SK-N-SH treated with all-trans-retinoic acid at 6 μM for 48 hours (cell line): ENCODE measurements around the gene DEDD.

Source experiments
- ATAC-seq: fragments of 200-7000 bp; cut with Tn5 transposase; 3 replicates; pipeline ENCODE4 v1.9.1; 2020; ENCODE audit warnings: mild to moderate bottlenecking, moderate library complexity
- ARNTL ChIP-seq: fragments of 450-650 bp; formaldehyde crosslinking; IDR thresholded peaks from 2 replicates; pipeline ENCODE4 v1.5.0; 2020; ENCODE audit warnings: low read depth, mild to moderate bottlenecking, moderate library complexity, borderline replicate concordance
- BACH2 ChIP-seq: fragments of 250-450 bp; sonication (Bioruptor Pico); IDR thresholded peaks from 2 replicates; pipeline ENCODE4 v1.9.0; 2021; ENCODE audit warnings: mild to moderate bottlenecking, borderline replicate concordance
- CSDC2 ChIP-seq: fragments of 250-450 bp; sonication (Bioruptor Pico); IDR thresholded peaks from 2 replicates; pipeline ENCODE4 v1.5.0; 2020; ENCODE audit warnings: mild to moderate bottlenecking, moderate library complexity
- ESRRG ChIP-seq: fragments of 250-450 bp; sonication (Bioruptor Pico); IDR thresholded peaks from 2 replicates; pipeline ENCODE4 v1.6.1; 2021; ENCODE audit warnings: mild to moderate bottlenecking
- GLIS3 ChIP-seq: fragments of 250-450 bp; sonication (Bioruptor Pico); IDR thresholded peaks from 2 replicates; pipeline ENCODE4 v1.5.0; 2020; ENCODE audit warnings: mild to moderate bottlenecking, moderate library complexity
- ISL1 ChIP-seq: fragments of 250-450 bp; sonication (Bioruptor Pico); IDR thresholded peaks from 2 replicates; pipeline ENCODE4 v2.1.2; 2022; ENCODE audit warnings: mild to moderate bottlenecking, moderate library complexity
- OSR1 ChIP-seq: fragments of 250-450 bp; sonication (Bioruptor Pico); IDR thresholded peaks from 2 replicates; pipeline ENCODE4 v1.8.0; 2022; ENCODE audit warnings: moderate library complexity, mild to moderate bottlenecking, inconsistent platforms
- PPARA ChIP-seq: fragments of 250-450 bp; sonication (Bioruptor Pico); IDR thresholded peaks from 2 replicates; pipeline ENCODE4 v1.5.0; 2020; ENCODE audit warnings: mild to moderate bottlenecking, borderline replicate concordance
- RARB ChIP-seq: fragments of 250-450 bp; sonication (Bioruptor Pico); IDR thresholded peaks from 2 replicates; pipeline ENCODE4 v1.8.0; 2021; ENCODE audit warnings: mild to moderate bottlenecking, moderate library complexity
- SNAI2 ChIP-seq: fragments of 250-450 bp; sonication (Bioruptor Pico); IDR thresholded peaks from 2 replicates; pipeline ENCODE4 v1.5.0; 2020; ENCODE audit warnings: mild to moderate bottlenecking, moderate library complexity
- TCF4 ChIP-seq: fragments of 250-450 bp; sonication (Bioruptor Pico); IDR thresholded peaks from 2 replicates; pipeline ENCODE4 v1.8.0; 2021; ENCODE audit warnings: mild to moderate bottlenecking, moderate library complexity, borderline replicate concordance
- ZC3H10 ChIP-seq: fragments of 250-450 bp; sonication (Bioruptor Pico); IDR thresholded peaks from 2 replicates; pipeline ENCODE4 v1.5.1; 2021; ENCODE audit warnings: mild to moderate bottlenecking, moderate library complexity
- ZFP3 ChIP-seq: fragments of 250-450 bp; sonication (Bioruptor Pico); IDR thresholded peaks from 2 replicates; pipeline ENCODE4 v1.5.0; 2020; ENCODE audit warnings: mild to moderate bottlenecking, moderate library complexity
- ZFP30 ChIP-seq: fragments of 450-650 bp; formaldehyde crosslinking; IDR thresholded peaks from 2 replicates; pipeline ENCODE4 v1.5.0; 2022; ENCODE audit warnings: mild to moderate bottlenecking, moderate library complexity
- ZNF565 ChIP-seq: fragments of 450-650 bp; formaldehyde crosslinking; conservative IDR thresholded peaks from 2 replicates; pipeline ENCODE4 v1.5.0; 2020; ENCODE audit warnings: low read depth, mild to moderate bottlenecking, moderate library complexity
- ZNF70 ChIP-seq: fragments of 450-650 bp; formaldehyde crosslinking; IDR thresholded peaks from 2 replicates; pipeline ENCODE4 v1.5.0; 2020; ENCODE audit warnings: mild to moderate bottlenecking, moderate library complexity
- ZNF8 ChIP-seq: fragments of 450-650 bp; formaldehyde crosslinking; IDR thresholded peaks from 2 replicates; pipeline ENCODE4 v1.5.0; 2020; ENCODE audit warnings: mild to moderate bottlenecking, moderate library complexity
- TF ChIP-seq, protein P1 (sequence below): fragments of 250-450 bp; sonication (Bioruptor Pico); IDR thresholded peaks from 2 replicates; pipeline ENCODE4 v1.5.1; 2021; ENCODE audit warnings: mild to moderate bottlenecking, moderate library complexity
- TF ChIP-seq, protein P2 (sequence below): fragments of 250-450 bp; sonication (Bioruptor Pico); IDR thresholded peaks from 2 replicates; pipeline ENCODE4 v1.5.0; 2020; ENCODE audit warnings: mild to moderate bottlenecking, moderate library complexity
- TF ChIP-seq, protein P3 (sequence below): fragments of 250-450 bp; sonication (Bioruptor Pico); IDR thresholded peaks from 2 replicates; pipeline ENCODE4 v1.8.0; 2020; ENCODE audit warnings: mild to moderate bottlenecking, moderate library complexity, borderline replicate concordance
- TF ChIP-seq, protein P4 (sequence below): fragments of 250-450 bp; sonication (Bioruptor Pico); IDR thresholded peaks from 2 replicates; pipeline ENCODE4 v1.5.1; 2020; ENCODE audit warnings: low read depth, mild to moderate bottlenecking, moderate library complexity

Gene DEDD

DNA sequence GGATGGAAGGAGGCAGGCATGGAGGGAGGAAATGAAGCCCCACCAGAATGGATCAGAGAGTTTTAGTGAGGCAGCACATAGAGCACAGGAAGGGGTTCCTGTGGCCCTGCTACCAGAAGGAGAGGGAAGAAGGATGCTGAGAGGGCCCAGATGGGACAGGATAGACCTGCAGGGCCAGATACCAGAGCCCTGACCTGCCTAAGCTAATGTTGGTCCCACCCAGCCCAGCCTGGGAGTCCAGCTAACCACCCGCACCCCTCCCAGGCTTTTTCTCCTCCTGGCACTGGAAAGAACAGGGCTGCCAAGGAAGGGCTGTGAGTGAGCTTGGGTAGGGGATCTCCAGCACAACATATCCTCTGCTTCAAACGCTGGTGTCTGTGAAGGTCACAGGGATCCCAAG is 50.0 kb downstream of the DEDD start (continued):
- no peak for TF ChIP-seq ZFP30
- no peak for TF ChIP-seq SNAI2 (CRISPR knock-in tag)
- no peak for TF ChIP-seq GLIS3 (CRISPR knock-in tag)
- TF ChIP-seq OSR1 (CRISPR knock-in tag): no peak
- TF ChIP-seq ISL1 (CRISPR knock-in tag): no peak

DNA sequence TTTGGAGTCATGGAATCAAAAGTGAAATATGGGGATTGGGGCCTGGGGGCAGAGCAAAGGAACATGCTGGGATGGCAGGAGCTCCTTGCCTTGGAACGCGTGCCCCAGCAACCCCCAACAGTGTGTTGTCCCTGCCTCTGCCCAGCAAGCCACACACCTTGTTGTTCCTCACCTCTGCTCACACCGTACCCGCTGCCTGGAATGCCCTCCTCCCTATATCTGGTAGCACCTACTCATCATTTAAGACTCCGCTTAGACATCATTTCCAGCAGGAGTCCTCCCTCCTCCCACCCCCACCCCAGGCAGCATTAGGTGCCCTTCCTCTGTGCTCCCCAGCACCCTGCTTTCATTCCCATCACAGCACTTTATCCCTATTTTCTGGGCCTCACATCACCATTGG is 50.9 kb downstream of the DEDD start:
- no peak for TF ChIP-seq RARB (CRISPR knock-in tag)
- TF ChIP-seq, protein P1, sequence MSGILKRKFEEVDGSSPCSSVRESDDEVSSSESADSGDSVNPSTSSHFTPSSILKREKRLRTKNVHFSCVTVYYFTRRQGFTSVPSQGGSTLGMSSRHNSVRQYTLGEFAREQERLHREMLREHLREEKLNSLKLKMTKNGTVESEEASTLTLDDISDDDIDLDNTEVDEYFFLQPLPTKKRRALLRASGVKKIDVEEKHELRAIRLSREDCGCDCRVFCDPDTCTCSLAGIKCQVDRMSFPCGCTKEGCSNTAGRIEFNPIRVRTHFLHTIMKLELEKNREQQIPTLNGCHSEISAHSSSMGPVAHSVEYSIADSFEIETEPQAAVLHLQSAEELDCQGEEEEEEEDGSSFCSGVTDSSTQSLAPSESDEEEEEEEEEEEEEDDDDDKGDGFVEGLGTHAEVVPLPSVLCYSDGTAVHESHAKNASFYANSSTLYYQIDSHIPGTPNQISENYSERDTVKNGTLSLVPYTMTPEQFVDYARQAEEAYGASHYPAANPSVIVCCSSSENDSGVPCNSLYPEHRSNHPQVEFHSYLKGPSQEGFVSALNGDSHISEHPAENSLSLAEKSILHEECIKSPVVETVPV (CRISPR knock-in tag): no peak
- no peak for TF ChIP-seq TCF4 (CRISPR knock-in tag)
- TF ChIP-seq, protein P2, sequence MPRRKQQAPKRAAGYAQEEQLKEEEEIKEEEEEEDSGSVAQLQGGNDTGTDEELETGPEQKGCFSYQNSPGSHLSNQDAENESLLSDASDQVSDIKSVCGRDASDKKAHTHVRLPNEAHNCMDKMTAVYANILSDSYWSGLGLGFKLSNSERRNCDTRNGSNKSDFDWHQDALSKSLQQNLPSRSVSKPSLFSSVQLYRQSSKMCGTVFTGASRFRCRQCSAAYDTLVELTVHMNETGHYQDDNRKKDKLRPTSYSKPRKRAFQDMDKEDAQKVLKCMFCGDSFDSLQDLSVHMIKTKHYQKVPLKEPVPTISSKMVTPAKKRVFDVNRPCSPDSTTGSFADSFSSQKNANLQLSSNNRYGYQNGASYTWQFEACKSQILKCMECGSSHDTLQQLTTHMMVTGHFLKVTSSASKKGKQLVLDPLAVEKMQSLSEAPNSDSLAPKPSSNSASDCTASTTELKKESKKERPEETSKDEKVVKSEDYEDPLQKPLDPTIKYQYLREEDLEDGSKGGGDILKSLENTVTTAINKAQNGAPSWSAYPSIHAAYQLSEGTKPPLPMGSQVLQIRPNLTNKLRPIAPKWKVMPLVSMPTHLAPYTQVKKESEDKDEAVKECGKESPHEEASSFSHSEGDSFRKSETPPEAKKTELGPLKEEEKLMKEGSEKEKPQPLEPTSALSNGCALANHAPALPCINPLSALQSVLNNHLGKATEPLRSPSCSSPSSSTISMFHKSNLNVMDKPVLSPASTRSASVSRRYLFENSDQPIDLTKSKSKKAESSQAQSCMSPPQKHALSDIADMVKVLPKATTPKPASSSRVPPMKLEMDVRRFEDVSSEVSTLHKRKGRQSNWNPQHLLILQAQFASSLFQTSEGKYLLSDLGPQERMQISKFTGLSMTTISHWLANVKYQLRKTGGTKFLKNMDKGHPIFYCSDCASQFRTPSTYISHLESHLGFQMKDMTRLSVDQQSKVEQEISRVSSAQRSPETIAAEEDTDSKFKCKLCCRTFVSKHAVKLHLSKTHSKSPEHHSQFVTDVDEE: no peak
- TF ChIP-seq, protein P3, sequence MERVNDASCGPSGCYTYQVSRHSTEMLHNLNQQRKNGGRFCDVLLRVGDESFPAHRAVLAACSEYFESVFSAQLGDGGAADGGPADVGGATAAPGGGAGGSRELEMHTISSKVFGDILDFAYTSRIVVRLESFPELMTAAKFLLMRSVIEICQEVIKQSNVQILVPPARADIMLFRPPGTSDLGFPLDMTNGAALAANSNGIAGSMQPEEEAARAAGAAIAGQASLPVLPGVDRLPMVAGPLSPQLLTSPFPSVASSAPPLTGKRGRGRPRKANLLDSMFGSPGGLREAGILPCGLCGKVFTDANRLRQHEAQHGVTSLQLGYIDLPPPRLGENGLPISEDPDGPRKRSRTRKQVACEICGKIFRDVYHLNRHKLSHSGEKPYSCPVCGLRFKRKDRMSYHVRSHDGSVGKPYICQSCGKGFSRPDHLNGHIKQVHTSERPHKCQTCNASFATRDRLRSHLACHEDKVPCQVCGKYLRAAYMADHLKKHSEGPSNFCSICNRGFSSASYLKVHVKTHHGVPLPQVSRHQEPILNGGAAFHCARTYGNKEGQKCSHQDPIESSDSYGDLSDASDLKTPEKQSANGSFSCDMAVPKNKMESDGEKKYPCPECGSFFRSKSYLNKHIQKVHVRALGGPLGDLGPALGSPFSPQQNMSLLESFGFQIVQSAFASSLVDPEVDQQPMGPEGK (CRISPR knock-in tag): no peak
- TF ChIP-seq ZNF70 (CRISPR knock-in tag): no peak
- no peak for TF ChIP-seq ZFP3
- no peak for TF ChIP-seq SNAI2 (CRISPR knock-in tag)
- no peak for TF ChIP-seq ZFP30
- no peak for TF ChIP-seq ZC3H10 (CRISPR knock-in tag)
- no peak for TF ChIP-seq PPARA (CRISPR knock-in tag)
- no peak for TF ChIP-seq BACH2 (CRISPR knock-in tag)
- TF ChIP-seq CSDC2 (CRISPR knock-in tag): no peak
- TF ChIP-seq ESRRG (CRISPR knock-in tag): no peak
- no peak for ATAC-seq

DNA sequence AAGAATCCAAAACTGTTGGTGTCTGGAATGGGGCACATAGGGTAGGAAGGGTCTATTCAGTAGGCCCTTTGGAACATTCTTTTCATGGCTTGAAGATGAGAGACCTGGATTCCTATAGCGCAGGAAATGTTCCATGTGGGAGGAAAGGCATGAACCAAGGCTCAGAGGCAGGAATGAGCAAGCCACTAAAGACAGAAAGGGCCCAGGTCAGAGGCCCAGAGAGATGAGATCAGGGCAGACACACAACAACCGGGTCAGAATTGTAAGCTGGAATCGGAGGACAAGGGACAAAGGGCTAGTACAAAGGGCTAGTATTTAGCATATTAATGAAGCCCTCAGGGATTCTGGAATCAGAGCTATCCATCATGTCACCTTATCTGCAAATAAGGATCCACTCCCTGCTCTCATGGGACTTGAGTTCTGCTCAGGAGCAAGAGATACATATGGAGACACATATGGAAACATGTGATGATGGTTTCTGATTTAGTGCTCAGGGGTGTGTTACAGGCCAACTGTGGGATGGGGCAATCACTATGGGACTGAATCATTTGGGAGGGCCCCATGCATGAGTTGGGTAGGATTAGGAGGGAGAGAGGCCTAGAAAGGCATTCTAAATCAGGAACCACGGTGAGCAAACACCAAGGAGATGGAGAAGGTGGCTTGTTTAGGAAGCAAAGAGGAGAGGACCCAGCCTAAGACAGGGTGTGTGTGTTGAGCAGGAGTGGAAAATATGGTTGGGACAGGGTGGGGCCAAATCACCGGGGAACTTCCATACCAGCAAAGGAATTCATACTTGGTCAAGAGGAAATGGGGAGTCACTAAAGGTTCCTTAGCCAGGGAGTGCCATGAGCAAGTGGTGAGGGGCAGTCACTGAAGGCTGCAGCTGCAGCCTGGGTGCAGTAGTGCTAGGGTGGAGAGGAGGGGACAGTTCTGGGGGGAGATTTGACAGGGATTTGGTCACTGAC is 51.7 kb downstream of the DEDD start:
- no peak for ATAC-seq
- no peak for TF ChIP-seq PPARA (CRISPR knock-in tag)
- TF ChIP-seq TCF4 (CRISPR knock-in tag): no peak
- no peak for TF ChIP-seq ARNTL (CRISPR knock-in tag)
- TF ChIP-seq RARB (CRISPR knock-in tag): no peak
- TF ChIP-seq ZNF565: no peak
- no peak for TF ChIP-seq ZNF8 (CRISPR knock-in tag)
- no peak for TF ChIP-seq CSDC2 (CRISPR knock-in tag)
- no peak for TF ChIP-seq BACH2 (CRISPR knock-in tag)
- no peak for TF ChIP-seq ZFP3
- TF ChIP-seq, protein P1 (CRISPR knock-in tag): no peak
- TF ChIP-seq, protein P4, sequence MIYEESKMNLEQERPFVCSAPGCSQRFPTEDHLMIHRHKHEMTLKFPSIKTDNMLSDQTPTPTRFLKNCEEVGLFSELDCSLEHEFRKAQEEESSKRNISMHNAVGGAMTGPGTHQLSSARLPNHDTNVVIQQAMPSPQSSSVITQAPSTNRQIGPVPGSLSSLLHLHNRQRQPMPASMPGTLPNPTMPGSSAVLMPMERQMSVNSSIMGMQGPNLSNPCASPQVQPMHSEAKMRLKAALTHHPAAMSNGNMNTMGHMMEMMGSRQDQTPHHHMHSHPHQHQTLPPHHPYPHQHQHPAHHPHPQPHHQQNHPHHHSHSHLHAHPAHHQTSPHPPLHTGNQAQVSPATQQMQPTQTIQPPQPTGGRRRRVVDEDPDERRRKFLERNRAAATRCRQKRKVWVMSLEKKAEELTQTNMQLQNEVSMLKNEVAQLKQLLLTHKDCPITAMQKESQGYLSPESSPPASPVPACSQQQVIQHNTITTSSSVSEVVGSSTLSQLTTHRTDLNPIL (CRISPR knock-in tag): no peak
- no peak for TF ChIP-seq OSR1 (CRISPR knock-in tag)
- no peak for TF ChIP-seq ZFP30
- TF ChIP-seq, protein P2: no peak
- no peak for TF ChIP-seq ISL1 (CRISPR knock-in tag)
- no peak for TF ChIP-seq ZNF70 (CRISPR knock-in tag)
- no peak for TF ChIP-seq ESRRG (CRISPR knock-in tag)
- TF ChIP-seq, protein P3 (CRISPR knock-in tag): no peak
- no peak for TF ChIP-seq GLIS3 (CRISPR knock-in tag)
